ENCODE results near the gene MTR.
"Not testable (repeated sequence)": the region's sequence is repeated elsewhere in the genome, so short reads cannot be mapped to it uniquely, and the experiment has no call there.

The MTR gene

GRCh38 chr1:236904892-236905741 is 110.0 kb downstream of the MTR start:
- peak; percentile 65 for DNase-seq (ENCODE audit: low spot score)

- no peak for DNase-seq (ENCODE audit: low spot score)
These were observed 112.1 kb downstream of the MTR start for GRCh38 chr1:236907205-236907604.

- DNase-seq (ENCODE audit: low spot score) = no peak
These were observed 113.6 kb downstream of the MTR start for GRCh38 chr1:236908669-236909068.

- not testable (repeated sequence) for DNase-seq (ENCODE audit: low spot score)
These were observed 116.0 kb downstream of the MTR start for GRCh38 chr1:236911047-236911446.

- DNase-seq (ENCODE audit: low spot score) = peak; percentile 20
These were observed 118.4 kb downstream of the MTR start for GRCh38 chr1:236913371-236914037.

- no peak for DNase-seq (ENCODE audit: low spot score)
These were observed 119.3 kb downstream of the MTR start for GRCh38 chr1:236914375-236914774.

- no peak for DNase-seq (ENCODE audit: low spot score)
These were observed 121.2 kb downstream of the MTR start for GRCh38 chr1:236916131-236916800.

- no peak for DNase-seq (ENCODE audit: low spot score)
These were observed 122.4 kb downstream of the MTR start for GRCh38 chr1:236917448-236917847.

GRCh38 chr1:236920286-236920894 is 125.3 kb downstream of the MTR start:
- no peak for DNase-seq (ENCODE audit: low spot score)

- DNase-seq (ENCODE audit: low spot score) = no peak
These were observed 126.5 kb downstream of the MTR start for GRCh38 chr1:236921610-236922009.

GRCh38 chr1:236922190-236922589 is 127.1 kb downstream of the MTR start:
- DNase-seq (ENCODE audit: low spot score) = no peak

GRCh38 chr1:236925386-236925785 is 130.3 kb downstream of the MTR start:
- DNase-seq (ENCODE audit: low spot score) = no peak

GRCh38 chr1:236930503-236930902 is 135.4 kb downstream of the MTR start:
- DNase-seq (ENCODE audit: low spot score) = no peak

GRCh38 chr1:236938760-236939159 is 143.7 kb downstream of the MTR start:
- DNase-seq (ENCODE audit: low spot score) = no peak

- DNase-seq (ENCODE audit: low spot score) = no peak
These were observed 147.3 kb downstream of the MTR start for GRCh38 chr1:236942431-236942830.

- no peak for DNase-seq (ENCODE audit: low spot score)
These were observed 149.5 kb downstream of the MTR start for GRCh38 chr1:236944556-236944955.

GRCh38 chr1:236945002-236945401 is 149.9 kb downstream of the MTR start:
- DNase-seq (ENCODE audit: low spot score) = no peak

GRCh38 chr1:236947794-236948193 is 152.7 kb downstream of the MTR start:
- DNase-seq (ENCODE audit: low spot score) = no peak

GRCh38 chr1:236948381-236948780 is 153.3 kb downstream of the MTR start:
- no peak for DNase-seq (ENCODE audit: low spot score)

- DNase-seq (ENCODE audit: low spot score) = no peak
These were observed 153.9 kb downstream of the MTR start for GRCh38 chr1:236948996-236949395.

- no peak for DNase-seq (ENCODE audit: low spot score)
These were observed 155.3 kb downstream of the MTR start for GRCh38 chr1:236950365-236950764.

GRCh38 chr1:236951672-236952071 is 156.6 kb downstream of the MTR start:
- DNase-seq (ENCODE audit: low spot score) = no peak
